ENCODE measurements around the gene NIPA2.
"Not testable (repeated sequence)": the region's sequence is repeated elsewhere in the genome, so short reads cannot be mapped to it uniquely, and the experiment has no call there.

NIPA2 gene

DNA sequence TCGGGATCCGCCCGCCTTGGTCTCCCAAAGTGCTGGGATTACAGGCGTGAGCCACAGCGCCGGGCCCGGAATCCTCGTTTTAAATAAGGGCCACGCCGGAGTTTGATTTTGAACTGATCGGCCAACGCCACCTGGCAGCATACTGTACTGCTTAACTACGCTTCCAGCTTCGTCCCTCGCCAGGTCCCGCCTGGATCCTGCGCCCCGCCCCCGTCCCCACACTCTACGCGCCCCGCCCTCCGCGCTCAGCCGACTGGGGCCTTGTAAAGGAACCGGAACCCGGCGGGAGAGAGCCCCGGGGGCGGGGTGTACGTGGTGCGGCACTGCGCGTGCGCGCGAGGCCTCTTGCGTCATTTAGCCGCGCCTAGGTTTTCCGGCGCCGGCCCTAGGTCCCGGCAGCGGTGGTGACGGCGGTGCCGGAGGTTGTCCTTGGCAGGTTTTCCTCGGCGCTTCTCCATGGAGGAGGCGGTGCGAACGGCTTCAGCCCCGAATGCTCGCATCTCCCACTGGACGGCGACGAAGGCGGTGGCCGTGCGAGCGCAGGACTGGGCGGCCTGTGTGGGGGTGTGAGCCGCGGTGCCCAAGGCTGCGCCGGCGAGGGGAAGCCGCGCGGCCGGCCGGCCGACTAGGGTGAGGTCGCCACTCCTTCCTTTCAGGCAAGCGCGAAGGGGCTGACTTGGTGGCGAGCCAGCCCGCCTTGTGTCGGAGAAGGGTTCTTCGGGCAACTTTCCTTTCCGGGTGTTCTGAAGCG is at the start of gene NIPA2:
Gene NIPA2 (plus strand): TSS at position 375 of the 751 bp plus-strand sequence. CDS start 13,066 bp downstream, outside the sequence.
- peak; percentile 99 for DNase-seq

DNA sequence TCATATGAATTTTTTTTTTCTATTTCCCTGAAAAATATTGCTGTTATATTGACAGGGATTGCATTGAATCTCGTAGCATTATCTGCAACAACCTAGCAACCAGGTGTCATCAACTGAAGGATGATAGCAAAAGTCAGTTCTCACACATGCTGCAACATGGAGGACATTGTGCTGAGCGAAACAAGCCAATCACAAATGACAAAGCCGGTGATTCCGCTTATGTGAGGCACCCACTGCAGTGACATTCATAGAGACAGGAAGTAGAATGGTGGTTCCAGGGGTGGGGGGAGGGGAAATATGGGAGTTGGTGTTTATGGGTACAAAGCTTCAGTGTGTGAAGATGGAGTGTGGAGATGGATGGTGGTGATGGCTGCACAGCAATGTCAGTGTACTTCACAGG is 44.4 kb upstream of the NIPA2 start:
- no peak for DNase-seq

DNA sequence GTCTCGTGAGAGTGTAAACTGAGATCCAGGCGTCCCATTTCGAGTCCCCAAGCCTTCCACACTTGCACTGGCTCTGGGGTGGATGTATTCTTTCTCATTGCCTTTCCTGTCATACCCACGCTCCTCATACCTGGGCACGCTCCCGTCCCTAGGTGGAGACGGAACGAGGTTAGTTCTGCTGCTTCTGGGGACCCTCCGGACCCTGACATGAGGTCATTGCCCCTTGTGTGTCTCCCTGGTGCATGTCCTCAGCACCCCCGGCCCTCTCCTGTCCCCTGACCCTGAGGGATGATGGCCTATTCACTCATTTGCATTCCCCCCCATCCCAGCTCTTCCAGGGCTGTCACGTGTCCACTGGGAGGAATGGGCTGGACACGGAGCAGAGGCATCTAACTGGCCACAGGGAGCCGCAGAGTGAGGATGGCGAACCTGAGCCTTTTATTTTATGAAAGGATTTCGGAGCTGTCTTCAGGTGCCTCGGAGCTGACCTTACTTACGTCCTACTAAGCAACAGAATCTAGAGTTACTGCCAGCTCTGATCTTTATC is 43.8 kb upstream of the NIPA2 start:
- no peak for DNase-seq

DNA sequence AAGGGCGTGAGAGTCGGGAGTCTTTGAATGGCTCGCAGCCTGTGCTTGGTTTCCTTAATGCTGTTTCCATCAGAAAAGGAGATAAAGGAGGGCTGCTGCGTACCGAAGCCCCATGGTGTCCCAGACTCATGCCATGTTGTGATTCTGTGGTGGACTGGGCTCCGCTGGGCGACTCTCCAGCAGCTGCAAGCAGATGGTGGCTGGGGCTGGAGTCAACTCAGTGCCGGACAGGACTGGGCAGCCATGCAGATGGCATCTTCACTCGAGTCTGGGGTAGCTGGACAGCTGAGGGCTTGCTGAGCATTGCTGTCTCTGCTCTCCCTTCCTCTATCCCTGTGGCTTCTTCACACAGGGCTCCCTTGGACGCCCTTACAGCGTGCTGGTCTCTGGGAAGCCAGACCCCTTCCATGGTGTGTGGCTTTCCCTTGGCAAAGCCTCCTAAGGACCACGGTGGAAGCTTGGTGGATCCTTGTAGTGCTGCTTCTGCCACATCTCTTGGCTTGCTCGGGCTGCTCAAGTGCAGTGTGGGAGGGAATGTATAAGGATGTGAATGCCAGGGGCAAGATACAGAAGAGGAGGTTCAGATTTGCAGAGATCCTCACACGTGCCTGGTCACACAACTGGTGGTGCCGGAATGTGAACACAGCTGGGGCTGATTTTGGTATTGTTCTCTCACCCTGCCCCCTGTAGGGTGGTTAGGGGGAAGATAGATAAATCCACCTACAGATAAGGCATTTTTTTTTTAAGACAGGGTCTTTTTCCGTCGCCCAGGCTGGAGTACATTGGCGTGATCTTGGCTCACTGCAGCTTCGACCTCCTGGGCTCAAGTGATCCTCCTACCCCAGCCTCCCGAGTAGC is 43.0 kb upstream of the NIPA2 start:
- DNase-seq, result no peak

DNA sequence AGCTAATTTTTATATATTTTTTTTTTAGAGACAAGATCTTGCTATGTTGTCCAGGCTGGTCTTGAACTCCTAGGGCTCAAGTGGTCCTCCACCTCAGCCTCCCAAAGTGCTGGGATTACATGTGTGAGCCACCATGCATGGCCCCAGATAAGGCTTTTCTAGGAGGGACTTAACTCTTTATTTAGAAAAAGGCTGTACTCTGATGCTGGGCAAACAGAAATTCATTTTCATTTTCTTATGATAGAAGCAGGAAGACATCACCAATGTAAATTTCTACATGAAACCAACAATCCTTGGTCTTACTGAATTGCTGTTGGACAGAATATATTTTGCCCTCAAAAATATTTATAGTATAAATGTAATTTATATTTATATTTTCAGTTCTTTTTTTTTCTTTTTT is 42.4 kb upstream of the NIPA2 start:
- DNase-seq, result no peak

DNA sequence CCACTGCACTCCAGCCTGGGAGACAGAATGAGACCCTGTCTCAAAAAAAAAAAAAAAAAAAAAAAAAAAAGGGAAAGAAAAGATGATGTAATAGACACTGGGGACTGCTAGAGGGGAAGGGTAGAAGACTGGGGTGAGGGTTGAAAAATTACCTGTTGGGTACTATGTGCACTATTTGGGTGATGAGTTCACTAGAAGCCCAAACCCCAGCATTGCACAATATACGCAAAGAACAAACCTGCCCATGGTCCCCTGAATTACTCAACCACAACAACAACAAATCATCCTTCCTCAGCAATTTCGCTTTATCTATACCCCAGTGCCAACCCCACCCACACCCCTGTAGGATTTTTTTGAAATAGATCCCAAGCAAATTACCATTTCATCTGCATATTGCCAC is 38.6 kb upstream of the NIPA2 start:
- no peak for DNase-seq

DNA sequence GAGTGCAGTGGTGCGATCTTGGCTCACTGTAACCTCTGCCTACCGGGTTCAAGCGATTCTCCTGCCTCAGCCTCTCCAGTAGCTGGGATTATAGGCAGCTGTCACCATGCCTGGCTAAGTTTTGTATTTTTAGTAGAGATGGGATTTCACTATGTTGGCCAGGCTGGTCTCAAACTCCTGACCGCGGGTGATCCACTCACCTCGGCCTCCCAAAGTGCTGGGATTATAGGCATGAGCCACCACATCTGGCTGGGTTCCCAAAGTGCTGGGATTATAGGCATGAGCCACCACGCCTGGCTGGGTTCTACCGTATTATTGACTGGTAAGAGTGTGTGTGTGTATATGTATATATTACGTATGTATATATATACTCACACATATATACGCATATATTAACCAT is 35.5 kb upstream of the NIPA2 start:
- not testable (repeated sequence) for DNase-seq

DNA sequence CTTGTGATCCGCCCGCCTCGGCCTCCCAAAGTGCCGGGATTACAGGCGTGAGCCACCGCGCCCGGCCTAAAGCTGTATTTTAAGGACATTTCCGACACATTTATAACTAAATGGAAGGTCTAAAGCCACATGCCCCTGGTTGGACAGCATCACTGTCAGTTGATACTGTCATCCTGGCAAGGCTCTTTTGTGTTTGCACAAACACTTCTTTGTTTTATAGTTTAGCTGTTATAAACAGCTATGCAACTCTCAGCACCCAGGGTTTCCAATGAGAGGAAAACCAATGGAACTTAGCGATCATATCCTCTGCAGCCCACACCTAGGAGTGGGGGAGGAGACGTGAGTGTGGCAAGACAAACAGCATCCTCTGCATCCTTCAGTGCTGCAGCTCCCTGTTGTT is 32.3 kb upstream of the NIPA2 start:
- DNase-seq, result no peak

DNA sequence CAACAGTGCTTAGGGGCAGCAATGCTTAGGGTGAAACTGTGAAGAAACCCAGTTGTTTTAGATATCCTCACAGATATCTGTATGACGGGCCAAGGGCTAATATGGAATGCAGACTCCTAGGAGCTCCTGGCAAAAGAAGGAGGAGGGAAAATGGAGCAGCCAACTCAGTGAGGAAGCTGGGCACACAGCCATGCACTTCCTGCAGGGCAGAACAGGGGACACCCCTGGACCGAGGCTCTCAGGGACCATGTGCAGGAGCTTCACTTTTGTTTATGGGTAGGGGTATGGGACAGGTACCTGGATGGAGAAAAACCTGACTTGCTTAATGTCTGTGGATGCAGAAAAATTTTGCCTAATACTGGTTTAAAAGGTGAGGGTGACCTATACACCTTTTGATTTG is 31.8 kb upstream of the NIPA2 start:
- no peak for DNase-seq

DNA sequence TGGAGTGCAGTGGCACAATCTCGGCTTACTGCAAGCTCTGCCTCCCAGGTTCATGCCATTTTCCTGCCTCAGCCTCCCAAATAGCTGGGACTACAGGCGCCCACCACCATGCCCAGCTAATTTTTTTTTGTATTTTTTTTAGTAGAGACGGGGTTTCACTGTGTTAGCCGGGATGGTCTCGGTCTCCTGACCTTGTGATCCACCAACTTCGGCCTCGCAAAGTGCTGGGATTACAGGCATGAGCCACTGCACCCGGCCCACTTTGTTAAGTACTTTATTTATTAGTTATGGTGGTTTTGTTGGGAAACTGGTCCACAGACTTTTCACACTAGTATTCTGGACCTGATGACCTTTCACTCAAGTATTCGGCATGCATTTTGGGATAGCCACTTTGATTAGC is 30.6 kb upstream of the NIPA2 start:
- not testable (repeated sequence) for DNase-seq

DNA sequence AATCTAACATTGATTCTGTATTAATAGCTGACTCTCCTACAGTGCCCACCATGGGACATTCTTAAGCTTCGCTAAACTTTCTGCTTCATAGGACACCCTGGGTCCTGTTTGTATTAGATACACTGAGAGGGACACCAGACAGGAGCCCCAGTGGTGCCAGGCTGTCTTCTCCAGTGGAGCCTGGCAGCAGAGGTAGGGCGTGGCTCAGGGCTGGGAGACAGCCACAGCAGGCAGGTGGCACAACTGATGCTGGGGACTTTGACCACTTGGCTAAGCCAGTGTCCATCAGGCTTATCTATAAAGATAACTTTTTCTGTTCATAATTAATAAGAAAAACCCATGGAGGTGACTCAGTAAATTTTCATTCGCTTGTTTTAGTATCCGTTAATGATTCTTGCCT is 30.2 kb upstream of the NIPA2 start:
- DNase-seq, result no peak

DNA sequence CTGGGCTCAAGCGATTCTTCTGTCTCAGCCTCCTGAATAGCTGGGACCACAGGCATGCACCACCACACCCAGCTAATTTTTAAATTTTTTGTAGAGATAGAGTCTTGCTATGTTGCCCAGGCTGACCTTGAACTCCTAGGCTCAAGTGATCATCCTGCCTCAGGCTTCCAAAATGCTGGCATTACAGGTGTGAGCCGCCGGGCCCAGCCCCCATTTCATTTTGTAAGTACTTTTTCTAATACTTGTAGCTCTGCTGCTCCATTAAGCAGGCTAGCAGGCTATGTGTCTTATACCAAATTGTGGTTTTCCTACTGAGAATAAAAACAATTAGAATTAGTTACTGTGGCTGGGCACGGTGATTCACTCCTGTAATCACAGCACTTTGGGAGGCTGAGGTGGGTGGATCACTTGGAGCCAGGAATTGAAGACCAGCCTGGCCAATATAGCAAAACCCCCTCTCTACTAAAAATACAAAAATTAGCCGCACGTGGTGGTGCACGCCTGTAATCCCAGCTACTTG is 29.6 kb upstream of the NIPA2 start:
- no peak for DNase-seq

DNA sequence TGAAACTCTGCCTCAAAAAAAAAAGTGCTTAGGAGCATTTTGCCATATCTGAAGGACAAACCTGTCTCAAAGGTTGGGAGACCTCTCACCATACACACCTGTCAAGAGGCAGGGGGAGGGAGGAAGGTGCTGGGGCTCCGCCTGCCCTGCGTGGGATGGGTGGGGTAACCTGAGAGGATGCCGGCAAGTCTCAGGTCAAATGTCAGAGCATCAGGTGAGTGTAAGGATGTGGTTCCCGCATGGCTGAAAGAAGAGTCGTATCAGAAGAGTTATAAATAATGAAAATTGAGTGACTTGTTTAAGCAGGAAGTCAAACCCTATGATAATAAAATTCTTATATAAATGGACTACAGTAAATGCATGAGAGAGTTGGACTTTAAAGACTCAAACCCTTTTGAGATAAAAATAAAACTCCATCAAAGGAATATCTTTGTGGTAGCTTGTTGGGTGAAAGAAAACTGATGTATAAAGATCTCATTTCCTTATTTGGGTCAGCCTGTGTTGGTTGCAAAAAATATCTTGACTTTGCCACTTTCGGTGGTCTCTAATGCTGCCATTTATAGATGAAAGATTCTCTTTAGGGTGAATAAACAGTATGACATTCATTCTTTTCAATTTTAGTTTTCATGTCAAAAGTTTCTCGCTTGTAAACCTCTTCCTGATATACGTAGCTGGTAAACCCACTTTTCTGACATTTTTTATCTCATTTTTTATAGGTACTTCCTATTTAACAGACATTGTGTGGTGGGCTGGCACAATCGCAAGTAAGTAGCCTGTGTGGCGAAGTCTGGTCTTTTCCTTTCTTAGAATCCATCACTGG is 28.2 kb upstream of the NIPA2 start:
- peak; percentile 52 for DNase-seq

DNA sequence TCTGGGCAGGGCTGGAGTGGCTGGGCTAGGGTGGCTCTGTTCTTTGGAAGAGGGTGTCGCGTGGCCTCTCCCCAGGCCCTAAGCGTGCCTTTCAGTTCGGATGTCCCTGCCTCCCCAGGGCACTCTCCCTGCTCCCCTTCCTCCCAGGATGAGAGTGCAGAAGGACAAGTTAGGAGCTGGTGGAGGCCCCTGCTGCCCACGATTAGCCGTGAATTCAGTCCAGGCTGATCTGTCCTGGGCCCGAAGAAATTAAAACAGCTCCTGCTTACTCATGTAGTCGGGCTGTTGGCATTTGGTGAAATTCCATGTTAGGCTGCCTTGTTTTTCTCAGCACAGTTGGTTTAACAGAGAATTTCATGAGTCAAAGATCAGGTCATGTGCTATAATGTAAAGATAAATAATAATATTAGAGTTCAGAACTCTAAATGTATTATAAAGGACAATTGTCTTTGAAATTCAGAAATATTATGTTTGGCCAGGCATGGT is 27.6 kb upstream of the NIPA2 start:
- DNase-seq, result no peak

DNA sequence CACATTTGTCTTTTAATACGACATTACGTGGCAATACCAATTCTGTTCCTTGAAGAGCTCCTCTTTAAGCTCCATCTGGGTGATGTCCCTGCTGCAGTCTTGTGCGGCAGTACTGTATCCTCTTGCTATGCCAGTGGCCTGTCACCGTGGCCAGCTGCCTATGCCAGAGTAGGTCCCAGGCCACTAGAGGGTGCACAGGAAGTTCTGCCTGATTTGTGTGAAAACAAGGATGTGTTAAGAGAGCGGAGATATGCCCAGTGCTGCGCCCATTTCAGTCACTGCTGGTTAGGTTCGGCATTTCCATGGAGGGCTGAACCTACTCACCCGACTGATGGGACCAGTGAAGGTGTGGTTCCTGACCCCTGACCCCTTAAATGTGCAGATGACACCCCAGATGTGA is 26.8 kb upstream of the NIPA2 start:
- DNase-seq, result peak; percentile 77

DNA sequence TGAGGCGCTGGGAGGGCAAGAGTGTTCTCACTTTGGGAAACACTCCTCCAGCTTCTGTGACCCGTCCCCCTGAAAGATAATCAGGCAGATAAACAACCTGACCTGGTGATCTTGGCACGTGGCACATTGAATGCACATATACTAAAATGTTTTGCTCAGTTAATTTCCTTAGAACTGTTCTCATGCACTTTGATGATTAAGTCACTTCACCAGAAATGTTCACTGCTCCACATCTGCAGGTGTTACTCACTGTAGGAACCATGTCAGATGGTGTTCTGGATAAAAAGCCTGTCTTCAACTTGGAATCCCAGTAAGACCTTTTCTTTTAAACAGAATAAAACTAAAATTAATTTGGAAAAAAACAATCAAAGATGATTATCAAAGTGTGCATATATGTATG is 24.6 kb upstream of the NIPA2 start:
- DNase-seq, result no peak

DNA sequence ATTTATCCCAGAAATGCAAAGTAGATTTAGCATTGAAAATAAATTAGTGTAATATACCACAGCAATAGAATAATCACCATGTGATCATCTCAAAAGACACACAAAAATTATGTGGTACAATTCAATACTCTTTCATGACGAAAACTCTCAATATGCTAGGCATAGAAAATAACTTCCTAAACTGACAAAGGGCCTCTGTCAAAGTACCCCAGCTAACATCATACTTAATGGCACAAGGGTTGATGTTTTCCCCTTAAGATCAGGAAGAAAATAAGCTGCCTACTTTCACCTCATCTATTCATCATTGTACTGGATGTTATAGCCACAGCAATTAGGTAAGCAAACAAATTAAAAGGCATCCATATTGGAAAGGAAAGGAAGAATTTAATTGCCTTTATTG is 22.7 kb upstream of the NIPA2 start:
- no peak for DNase-seq

DNA sequence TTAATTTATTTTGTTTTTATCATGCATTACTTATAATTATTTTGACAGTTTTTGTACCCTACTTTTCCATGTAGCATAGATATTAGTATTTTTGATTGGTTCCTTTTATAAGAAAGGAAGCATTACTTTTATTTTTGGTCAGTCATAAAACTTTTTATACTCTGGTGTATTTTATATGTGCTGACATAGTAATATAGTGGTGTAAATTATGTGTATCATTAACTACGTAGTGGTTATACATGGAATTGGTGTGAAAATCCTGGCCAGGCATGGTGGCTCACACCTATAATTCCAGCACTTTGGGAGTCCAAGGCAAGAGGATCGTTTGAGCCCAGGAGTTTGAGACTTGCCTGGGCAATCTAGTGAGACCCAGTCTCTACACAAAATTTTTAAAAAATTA is 18.8 kb upstream of the NIPA2 start:
- no peak for DNase-seq

DNA sequence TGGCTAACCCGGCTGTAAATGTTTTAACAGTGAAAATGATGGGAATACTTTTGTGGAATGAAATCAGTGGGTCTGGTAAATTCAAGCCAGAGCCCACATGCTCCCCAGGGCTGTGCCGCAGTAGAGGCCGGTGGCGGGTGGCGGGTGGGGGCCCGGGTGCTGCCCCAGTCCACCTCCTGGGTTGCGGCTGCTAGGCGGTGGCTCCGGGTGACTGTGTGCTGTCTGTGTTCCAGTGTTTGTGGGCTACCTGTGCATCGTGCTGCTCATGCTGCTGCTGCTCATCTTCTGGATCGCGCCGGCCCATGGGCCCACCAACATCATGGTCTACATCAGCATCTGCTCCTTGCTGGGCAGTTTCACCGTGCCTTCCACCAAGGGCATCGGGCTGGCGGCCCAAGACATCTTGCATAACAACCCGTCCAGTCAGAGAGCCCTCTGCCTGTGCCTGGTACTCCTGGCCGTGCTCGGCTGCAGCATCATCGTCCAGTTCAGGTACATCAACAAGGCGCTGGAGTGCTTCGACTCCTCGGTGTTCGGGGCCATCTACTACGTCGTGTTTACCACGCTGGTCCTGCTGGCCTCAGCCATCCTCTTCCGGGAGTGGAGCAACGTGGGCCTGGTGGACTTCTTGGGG is 14.9 kb upstream of the NIPA2 start:
- DNase-seq, result no peak

DNA sequence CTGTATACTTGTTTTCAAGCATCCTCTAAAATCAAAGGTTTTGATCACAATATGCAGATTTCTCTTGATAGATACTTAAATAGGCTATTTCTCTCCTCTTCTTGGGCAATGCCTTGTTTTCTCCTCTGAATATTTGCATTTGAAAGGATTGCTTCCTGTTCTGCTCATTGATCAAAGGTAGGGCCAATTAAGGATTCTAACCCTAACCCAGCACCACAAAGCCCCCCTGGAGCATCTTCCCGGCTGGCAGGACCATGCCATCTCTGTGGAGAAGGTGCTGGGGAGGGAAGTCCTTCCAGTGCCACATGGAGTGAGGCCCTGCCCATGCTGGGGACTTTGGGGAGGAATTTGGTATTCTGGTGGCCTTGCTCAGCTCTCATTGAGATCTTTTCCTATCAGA is 11.3 kb upstream of the NIPA2 start:
- no peak for DNase-seq

DNA sequence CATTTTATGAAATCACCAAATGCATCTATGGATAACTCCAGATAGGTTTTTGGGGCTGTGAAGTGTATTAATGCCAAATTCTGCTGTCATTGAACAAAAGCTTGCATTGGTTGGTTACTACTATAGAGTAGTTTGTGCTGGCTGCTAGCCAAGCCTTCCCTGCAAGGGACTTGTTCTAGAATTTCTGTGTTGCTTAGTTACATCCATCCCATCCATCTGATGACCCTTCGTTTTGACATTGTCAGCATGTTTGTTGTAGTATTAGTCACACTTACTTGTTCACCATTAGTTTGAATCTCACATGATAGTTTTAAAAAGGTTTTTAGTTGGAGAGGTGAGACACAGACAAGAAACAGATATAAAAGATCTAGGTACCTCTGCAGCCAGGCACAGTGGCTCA is 7.0 kb upstream of the NIPA2 start:
- DNase-seq, result no peak

DNA sequence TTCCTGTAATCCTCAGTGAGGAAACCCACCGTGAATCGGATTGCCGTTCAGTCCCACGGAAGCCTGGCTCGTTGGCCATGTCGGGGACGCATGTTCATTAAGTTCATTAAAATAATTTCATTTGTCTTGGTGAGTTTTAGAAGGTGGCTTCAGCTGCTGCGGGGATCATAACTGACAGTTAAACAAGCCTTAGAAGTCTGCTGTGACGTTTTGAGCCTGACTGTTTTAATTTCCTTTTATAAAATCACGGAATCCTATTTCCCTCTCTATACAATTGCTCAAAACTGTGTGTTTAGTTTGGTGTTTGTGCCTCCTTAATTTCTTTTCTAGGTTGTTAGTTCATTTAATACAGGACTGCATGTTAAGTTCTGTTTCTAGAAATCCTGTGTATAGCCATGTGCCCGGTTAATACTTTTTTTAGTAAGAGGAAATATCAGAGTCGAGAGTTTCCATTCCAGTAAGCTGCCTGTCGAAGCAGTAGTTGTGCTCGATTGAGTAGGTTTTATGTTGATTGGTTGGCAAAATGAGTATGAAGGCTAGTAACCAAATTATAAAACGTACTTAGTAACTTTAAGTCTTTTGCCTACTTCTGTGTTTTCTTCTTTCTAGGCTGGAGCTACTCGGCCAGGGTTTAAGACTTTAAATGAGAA is 705 bp downstream of the NIPA2 start:
- peak; percentile 33 for DNase-seq

Measured in hematopoietic multipotent progenitor cell treated with erythropoietin and hydrocortisone succinate and interleukin-3 and kit ligand, for 4 days (in vitro differentiated cells).